CD4-positive, alpha-beta T cell treated with Interleukin-15 for 4 hours (primary cell): ENCODE measurements around the gene SLC1A3.

Experiments used
- DNase-seq: peaks from one replicate; pipeline ENCODE4 v3.0.0-alpha.2; 2020; ENCODE audit warnings: low spot score

Gene SLC1A3

GRCh38 chr5:36600917-36601527 is 5.4 kb upstream of the SLC1A3 start:
- no peak for DNase-seq

GRCh38 chr5:36602704-36603321 is 3.6 kb upstream of the SLC1A3 start:
- no peak for DNase-seq

DNA sequence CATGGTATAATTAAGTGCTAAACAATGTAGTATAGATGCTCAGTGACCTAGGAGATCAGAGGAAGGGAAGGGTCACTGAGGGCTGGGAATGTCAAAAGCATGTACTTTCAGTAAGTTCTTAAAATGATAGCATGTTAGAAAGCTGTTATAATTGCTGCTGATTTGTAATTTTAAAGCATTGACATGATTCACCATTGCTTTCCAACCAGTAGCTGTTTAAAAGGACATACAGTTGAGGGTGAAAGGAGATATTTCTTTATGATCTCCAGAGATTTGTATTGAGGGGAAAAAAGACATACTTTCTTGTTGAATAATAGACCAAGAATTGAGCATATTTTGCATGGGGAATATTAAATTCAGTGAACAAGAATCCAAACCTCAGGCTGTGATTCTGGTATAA is 1.2 kb upstream of the SLC1A3 start:
- no peak for DNase-seq

DNA sequence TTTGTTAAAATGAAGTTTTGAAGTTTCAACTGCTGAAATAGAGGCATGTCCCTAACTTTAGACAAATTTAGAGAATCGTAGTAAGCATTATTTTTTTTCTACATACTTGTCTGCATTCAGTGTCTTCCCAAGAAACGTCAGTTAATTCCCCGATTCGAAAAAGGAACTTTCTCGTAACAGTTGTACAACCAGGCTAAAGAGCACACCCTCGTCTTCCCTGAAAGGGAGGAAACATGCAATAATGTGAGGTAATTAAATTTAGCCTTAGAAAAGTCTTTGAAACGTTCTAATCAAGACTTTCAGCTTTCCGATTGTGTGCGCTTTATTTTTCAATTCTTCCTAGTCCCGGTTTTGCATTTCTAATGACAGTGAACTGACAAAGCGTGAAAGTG is 374 bp upstream of the SLC1A3 start:
- no peak for DNase-seq

DNA sequence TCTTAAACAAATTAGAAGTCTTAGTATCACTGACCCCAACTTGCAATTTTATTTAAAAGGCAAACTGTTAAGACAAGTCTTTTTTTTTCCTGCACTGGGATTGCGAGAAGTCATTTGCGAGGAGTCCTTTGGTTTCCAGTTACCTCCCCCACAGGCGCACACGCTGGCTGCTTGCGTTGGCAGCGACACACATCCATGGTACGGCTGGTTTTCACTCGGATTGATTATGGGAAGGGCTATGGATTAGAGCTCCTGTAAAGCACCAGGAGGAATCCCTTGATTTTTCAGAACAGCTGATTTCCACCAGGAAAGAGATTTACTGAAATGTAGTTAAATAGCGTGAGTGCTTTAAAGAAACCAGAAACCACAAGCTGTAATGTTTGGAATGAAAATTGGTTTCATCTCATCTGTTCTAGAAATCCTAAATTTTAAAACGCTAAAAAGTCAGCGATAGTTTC is 737 bp downstream of the SLC1A3 start:
- DNase-seq: no peak

GRCh38 chr5:36607838-36608783 is 1.7 kb downstream of the SLC1A3 start:
- no peak for DNase-seq

DNA sequence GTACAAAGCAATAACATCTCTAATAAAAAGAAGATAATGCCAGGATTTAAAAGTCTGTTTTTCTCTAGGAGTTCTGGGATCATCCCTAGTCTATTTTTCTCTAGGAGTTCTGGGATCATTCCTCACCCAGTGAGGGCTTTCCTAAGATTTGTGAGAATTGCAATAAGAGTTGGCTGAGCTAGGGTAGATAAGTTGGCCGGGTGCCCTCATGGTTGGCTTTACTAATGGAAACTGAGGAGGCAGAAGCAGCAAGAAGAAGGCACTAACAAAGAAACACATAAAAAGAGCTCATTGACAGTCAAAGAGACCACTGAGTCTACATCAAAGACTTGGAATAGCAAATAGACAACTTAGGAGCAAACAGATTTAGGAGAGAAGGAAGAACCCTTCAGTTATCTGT is 4.2 kb downstream of the SLC1A3 start:
- no peak for DNase-seq

- no peak for DNase-seq
These were observed 5.3 kb downstream of the SLC1A3 start for GRCh38 chr5:36611520-36612274.

DNA sequence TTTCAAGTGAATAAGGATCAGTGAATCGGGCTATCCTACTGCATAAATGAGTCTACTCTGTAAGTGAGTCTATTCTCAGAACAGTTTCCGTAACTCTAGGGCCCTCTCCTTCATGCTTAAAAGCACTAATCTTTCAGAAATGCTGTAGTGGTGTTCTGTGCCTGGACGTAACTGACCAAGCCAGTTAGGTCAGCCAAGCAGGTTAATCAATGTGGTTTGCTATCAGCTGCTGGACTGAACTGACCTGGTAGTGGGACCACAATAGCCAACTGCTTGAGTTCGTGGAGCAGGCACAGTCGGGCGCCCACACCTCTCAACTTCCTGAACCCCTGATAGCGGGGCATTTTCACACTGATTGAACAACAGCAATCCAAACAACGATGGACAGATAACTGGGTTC is 6.8 kb downstream of the SLC1A3 start:
- DNase-seq: no peak

DNA sequence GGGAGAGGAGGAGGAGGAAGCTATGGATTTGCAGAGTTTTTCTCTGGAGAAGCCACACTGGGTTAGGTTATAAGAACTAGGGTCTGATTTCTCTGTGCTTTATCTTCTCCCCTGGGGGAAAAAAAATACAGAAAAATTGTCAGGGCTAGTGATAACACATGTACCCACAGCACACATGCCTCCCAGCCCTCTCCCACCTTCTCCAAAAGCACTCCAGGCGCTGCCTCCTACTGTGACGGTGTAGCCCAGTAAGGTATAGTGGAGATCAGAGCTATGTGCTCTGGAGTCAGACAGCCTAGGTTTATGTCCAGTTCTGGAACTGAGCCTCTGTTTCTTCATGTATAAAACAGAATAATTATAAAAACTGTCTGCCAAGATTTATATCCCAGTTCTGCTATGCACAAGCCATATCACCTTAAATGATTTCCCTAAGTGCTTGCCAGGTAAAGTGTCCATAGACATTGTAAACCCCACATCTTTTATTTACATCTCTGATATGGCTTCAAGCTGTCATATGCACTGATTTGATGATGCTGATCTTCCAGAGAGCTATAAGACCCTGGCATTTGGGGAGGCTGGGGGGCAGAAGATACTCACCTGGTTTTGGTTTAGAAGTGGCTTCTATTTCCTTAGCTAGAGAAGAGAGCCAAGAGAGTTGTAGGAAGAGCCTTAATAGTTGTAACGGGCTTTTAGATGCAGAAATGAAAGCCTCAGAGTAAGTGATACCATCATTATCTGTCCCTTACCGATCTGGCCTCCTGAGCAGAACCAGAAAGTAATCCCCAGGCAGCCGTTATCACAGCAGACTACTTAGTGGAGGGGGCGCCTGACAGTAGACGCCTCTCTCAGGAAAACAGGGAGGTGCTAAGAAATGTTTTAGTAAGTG is 7.6 kb downstream of the SLC1A3 start:
- no peak for DNase-seq

DNA sequence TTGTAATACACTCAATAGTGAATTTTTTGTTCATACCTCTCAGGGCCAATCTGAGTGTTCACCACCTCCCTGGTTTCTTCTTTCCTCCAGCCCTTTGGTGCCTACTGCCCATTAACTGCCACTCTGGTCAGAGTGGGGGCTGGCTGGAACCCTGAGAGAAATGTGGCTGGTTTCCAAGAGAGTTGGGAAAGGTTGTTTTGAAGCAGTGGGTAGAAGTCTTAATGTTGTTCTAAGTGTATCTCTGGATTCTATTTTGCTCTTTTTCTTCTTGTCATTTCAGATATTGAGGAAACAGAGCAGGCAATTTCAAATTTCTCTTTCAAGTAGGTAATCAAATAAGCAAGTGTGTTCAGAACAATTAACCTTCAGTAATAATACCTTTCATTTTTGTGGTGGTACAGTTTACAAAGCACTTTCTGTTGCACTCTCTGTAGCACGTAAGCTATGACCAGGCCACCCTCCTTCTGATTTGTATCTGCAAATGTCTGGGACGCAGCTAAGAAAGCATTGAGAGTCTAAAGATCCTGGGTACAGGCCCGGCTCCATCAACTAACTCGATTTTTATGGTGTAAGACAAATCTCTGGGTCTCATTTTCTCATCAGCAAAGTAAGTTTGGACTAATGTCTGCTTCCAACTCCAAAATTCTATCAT is 8.4 kb downstream of the SLC1A3 start:
- no peak for DNase-seq

DNA sequence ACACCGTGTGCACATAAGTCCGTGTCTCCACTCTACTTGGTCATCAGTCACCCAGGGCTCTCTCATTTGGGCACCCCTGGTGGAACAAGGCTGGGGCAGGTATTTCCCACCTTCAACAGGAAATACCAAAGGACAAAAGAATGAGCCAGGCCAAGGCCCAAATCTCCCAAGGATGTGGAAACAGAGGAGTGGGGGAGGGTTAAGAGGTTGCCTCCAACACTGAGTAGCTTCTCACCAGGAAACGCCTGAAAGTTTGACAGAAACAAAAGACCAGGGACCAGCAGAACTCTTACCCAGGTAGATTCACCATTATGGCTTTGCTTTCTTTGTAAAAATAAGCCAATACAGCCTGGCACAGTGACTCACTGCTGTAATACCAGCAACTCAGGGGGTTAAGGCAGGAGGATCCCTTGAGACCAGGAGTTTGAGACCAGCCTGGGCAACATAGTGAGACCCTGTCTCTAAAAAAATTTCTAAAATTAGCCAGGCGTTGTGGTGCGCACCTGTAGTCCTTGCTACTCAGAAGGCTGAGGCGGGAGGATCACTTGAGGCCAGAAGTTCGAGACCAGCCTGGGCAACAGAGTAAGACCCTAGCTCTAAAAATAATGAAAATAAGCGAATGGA is 12.7 kb downstream of the SLC1A3 start:
- no peak for DNase-seq

DNA sequence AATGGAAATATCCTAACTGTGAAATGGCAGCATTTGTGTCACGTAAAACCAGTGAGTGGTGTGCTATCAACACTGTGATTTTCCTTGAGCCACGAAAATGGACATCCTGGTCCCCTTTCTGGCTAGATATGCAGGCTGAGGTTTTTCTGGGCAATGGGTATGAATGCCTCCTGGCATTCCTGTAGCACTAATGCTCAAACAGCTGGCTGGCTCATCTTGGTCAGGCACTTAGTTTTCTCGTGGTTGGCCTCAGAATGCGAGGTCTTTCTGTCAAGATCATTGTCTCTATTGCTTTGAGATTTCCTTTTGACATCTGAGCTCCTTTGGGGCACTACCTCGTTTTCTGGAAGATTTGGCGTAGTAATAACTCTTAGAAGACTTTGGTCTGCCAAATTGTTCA is 15.6 kb downstream of the SLC1A3 start:
- no peak for DNase-seq

- DNase-seq: no peak
These were observed 17.4 kb downstream of the SLC1A3 start for GRCh38 chr5:36623832-36624231.

DNA sequence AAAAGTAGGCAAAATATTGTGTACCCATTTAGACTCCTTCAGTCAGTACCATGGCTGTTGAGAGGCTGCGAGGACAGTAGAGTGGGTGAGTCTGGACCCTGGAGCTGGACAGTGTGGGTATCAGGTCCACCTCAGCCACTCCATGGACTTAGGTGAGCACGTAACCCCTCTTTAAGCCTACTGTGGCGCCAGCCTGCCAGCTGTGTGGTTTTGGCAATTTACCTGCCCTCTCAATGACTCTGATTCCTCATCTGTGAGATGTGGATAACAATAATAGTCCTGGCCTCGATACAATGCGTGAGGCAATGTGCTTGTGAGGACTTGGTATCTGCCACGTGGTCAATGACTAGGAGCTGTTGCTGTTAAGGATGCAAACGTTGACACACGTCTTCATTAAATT is 17.9 kb downstream of the SLC1A3 start:
- no peak for DNase-seq

DNA sequence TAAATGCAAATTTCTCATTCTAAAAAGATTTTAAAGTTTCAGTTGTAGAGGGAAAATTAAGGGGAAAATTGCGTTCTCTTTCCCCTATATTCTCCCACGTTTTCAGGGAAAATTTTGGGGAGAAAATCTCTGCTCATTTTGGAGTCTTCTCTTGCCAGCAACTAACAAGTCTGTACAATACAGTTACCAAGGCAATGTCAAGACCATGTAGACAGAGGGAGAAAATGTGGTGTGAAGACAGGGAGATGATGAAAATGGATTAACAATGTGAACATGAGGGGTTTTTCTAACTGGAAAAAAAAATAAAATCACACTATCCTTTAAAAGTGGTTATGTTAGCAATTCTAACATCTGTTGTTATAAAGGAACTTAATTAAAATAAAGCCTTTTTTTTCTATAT is 22.3 kb downstream of the SLC1A3 start:
- no peak for DNase-seq

DNA sequence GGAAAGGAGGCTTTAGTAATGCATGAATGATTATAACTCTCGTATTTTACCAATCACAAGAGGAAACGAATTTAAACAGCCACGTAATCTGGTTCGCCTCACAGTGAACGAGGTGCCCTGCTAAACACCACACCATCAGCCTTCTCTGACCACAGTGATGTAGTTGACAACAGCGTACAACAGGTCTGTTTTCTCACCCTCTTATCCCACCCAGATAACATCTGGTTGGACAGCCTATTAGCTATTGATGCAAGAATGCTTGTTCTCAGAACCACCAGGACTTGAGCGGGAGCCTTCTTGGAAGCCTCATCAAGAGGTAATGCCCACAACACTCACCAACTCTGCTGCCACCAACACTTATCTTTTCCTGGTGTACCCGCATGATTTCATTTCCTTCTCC is 23.3 kb downstream of the SLC1A3 start:
- DNase-seq: no peak

DNA sequence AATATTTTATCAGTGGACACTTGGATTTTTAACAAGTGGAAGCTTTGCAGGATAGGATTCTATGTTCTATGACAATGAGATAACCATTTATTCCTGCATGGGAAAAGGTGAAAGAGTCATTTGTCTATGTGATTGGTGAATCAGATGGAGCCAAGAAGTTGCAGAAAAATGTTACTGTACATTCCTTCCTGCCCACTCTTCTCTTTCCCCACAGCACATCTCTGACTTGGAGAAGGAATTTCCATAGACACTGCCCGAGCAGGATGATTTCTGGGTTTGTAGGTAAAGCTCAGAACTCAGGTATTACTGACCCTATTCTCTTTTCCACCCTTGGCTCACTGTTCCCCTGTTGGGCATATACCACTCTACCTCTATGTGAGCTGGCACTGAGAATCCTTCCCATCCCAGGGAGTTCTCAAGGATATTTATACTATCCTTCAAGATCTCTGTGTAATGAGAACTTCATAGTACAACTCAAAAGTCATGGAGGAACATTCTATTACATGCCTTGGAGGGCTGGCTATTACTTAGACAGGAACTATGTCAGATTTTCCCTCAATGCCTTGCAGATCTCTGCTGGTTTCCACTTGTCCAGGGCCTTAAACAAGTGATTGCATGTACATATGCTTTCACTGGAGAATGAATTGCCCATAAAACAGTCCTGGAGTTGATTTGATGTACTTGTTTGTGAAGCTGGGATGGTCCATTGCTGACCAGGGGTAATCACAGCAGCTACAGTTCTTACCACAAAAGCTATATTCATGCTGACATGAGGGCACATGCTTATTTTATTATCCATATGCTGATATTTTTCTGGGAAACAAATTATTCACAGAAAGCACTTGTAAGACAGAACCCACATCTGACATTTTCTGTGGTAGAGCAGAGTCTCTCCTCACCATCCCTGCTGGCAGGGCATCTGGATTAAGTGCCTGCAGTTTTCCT is 24.1 kb downstream of the SLC1A3 start:
- no peak for DNase-seq

- DNase-seq: no peak
These were observed 24.7 kb downstream of the SLC1A3 start for GRCh38 chr5:36631154-36631553.
